H1 (cell line): ENCODE data around the gene CHCHD6. TPM values are rescaled to one million over a fixed set of nuclear protein-coding genes. Genes with fewer than 3 reads are reported as not detected.

Experiments used
- CHD1 ChIP-seq: IDR thresholded peaks from 2 replicates; pipeline ENCODE4 v1.6.1; 2012; ENCODE audit warnings: low read depth, low read length, improper control_type of control experiment
- CHD2 ChIP-seq: IDR thresholded peaks from 2 replicates; pipeline ENCODE4 v1.6.1; 2012; ENCODE audit warnings: low read length, improper control_type of control experiment
- EZH2 ChIP-seq: fragments of 200-600 bp; sonication (generic); IDR thresholded peaks from 2 replicates; pipeline ENCODE4 v1.7.1; 2012; ENCODE audit warnings: low read depth, mild to moderate bottlenecking, moderate library complexity, low read length, inconsistent platforms; ENCODE audit not compliant: severe bottlenecking
- JUND ChIP-seq: IDR thresholded peaks from 2 replicates; pipeline ENCODE4 v1.6.1; 2011; ENCODE audit warnings: mild to moderate bottlenecking, improper control_type of control experiment, low read length
- KDM1A ChIP-seq: fragments of 200-600, 300-600 bp; sonication (generic); IDR thresholded peaks from 2 replicates; pipeline ENCODE4 v1.7.1; 2016; ENCODE audit warnings: mild to moderate bottlenecking, low read length, borderline replicate concordance
- POLR2A ChIP-seq, 2 experiments: IDR thresholded peaks; 1 replicate in 1 of 2; 2 replicates in 1 of 2; pipeline ENCODE4 v1.6.1; 2011; ENCODE audit warnings: low read depth in 2 of 2, low read length in 2 of 2, mild to moderate bottlenecking in 2 of 2; ENCODE audit errors: control extremely low read depth in 1 of 2
- POU5F1 ChIP-seq: IDR thresholded peaks from 2 replicates; pipeline ENCODE4 v1.6.1; 2011; ENCODE audit warnings: low read depth, mild to moderate bottlenecking, low read length, moderate library complexity
- SP1 ChIP-seq: IDR thresholded peaks from 2 replicates; pipeline ENCODE4 v1.6.1; 2011; ENCODE audit warnings: low read depth, low read length
- TAF1 ChIP-seq: IDR thresholded peaks from 2 replicates; pipeline ENCODE4 v1.6.1; 2011; ENCODE audit warnings: mild to moderate bottlenecking, low read depth, low read length
- polyA plus RNA-seq, 7 experiments: library from polyadenylated mRNA; depleted of rRNA in 3 of 7; stranded (reverse) in 5 of 7; unstranded in 2 of 7; fragments of >200 nt in 5 of 7; fragments of 200-250 nt in 2 of 7; gene quantifications; 1 replicate in 5 of 7; 2 replicates in 1 of 7; 4 replicates in 1 of 7; pipeline versions ENCODE4 v1.2.1 to v1.2.3, GENCODE V29; 2011 to 2013; ENCODE audit warnings: missing spikeins in 2 of 7, mixed read lengths in 2 of 7
- total RNA-seq: library from RNA; stranded (reverse); fragmentation: NEBNext Ultra II Directional; extraction: Animal tissue kit (Norgen Biotek cat#: 25700); gene quantifications from 2 replicates; pipeline ENCODE4 v1.2.1, GENCODE V29; 2021

Gene CHCHD6
- total and polyA plus RNA-seq, 2 of the 8 experiments (the other 6 are each of a cell fraction or from before 2014, with no cell fraction given) = 32.4 to 37.6 TPM

GRCh38 chr3:126923895-126924294, 219.9 kb downstream of the CHCHD6 start (continued):
- TF ChIP-seq CHD1 (no peak), CHD2 (no peak), POLR2A (IDR thresholded peaks at IDR 0.05; ENCODE audit: control extremely low read depth in 1 of 2, low read depth in 2 of 2, low read length in 2 of 2) (no peak), KDM1A (no peak), TAF1 (no peak), SP1 (no peak), POU5F1 (no peak), JUND (no peak), EZH2 (no peak)
